B cell (primary cell): ENCODE measurements around the gene FERMT3. TPM values are rescaled to one million over a fixed set of nuclear protein-coding genes. Genes with fewer than 3 reads are reported as not detected.

Source experiments
- ATAC-seq: fragments of 200-7000 bp; cut with Tn5 transposase; one replicate; pipeline ENCODE4 v1.10.0; 2021; ENCODE audit warnings: low read depth, mild to moderate bottlenecking, moderate number of reproducible peaks, moderate library complexity
- CTCF ChIA-PET: fragments of 350-600 bp; sonication (Branson Sonifier 250); formaldehyde crosslinking; loops from one replicate; lab custom pipeline; 2021; ENCODE audit warnings: antibody characterized with exemption, inconsistent platforms; lab: Charles Lee
- POLR2A ChIA-PET: fragments of 350-600 bp; sonication (Branson Sonifier 250); formaldehyde crosslinking; loops from one replicate; lab custom pipeline; 2021; ENCODE audit warnings: antibody characterized with exemption; lab: Charles Lee
- DNase-seq: peaks from one replicate; pipeline ENCODE4 v3.0.0; 2013
- H2AFZ ChIP-seq: 2 replicates; pipeline ENCODE4 v1.6.1; 2012; ENCODE audit warnings: mild to moderate bottlenecking, low read depth, low read length; ENCODE audit not compliant: insufficient read depth, poor library complexity, severe bottlenecking
- H3K27ac ChIP-seq, 2 donors: 1 replicate in 1 of 2; 2 replicates in 1 of 2; pipeline ENCODE4 v1.5.1; 2012 to 2013; ENCODE audit warnings: low read length in 2 of 2, mild to moderate bottlenecking in 2 of 2, moderate library complexity in 1 of 2
- H3K27me3 ChIP-seq, 4 experiments: fragments of 200-600 bp in 1 of 4; sonication (generic) in 1 of 4; replicated peaks in 1 of 4; 1 replicate in 2 of 4; 2 replicates in 2 of 4; pipeline versions ENCODE4 v1.6.1 to v1.7.0; 2013 to 2016; ENCODE audit warnings: low read length in 3 of 4, mild to moderate bottlenecking in 2 of 4, mixed read lengths in 1 of 4, moderate library complexity in 1 of 4; ENCODE audit not compliant: insufficient read depth in 4 of 4, control insufficient read depth in 3 of 4; ENCODE audit errors: control extremely low read depth in 1 of 4
- H3K36me3 ChIP-seq, 2 experiments: replicated peaks in 1 of 2; 1 replicate in 1 of 2; 2 replicates in 1 of 2; pipeline versions ENCODE4 v1.6.1 to v1.7.1; 2013; ENCODE audit warnings: low read length in 1 of 2; ENCODE audit not compliant: insufficient read depth in 2 of 2, control insufficient read depth in 1 of 2; ENCODE audit errors: control extremely low read depth in 1 of 2, extremely low read depth in 1 of 2
- H3K4me1 ChIP-seq, 2 donors: fragments of 200-600 bp in 1 of 2; sonication (generic) in 1 of 2; 1 replicate in 1 of 2; 2 replicates in 1 of 2; pipeline versions ENCODE4 v1.5.1 to v1.6.1; 2013 to 2017; ENCODE audit warnings: low read length in 2 of 2; ENCODE audit not compliant: control insufficient read depth in 2 of 2, insufficient read depth in 2 of 2
- H3K4me2 ChIP-seq: replicated peaks from 2 replicates; pipeline ENCODE3; 2012; ENCODE audit warnings: mild to moderate bottlenecking, low read depth, low read length; ENCODE audit not compliant: poor library complexity, severe bottlenecking
- H3K4me3 ChIP-seq, 5 experiments: fragments of 200-600 bp in 1 of 5; sonication (generic) in 1 of 5; 1 replicate in 3 of 5; 2 replicates in 2 of 5; pipeline versions ENCODE4 v1.5.1 to v1.7.0; 2011 to 2016; ENCODE audit warnings: low read length in 4 of 5, mild to moderate bottlenecking in 4 of 5, low read depth in 2 of 5, control low read depth in 1 of 5, moderate library complexity in 1 of 5; ENCODE audit not compliant: insufficient read depth in 1 of 5; ENCODE audit errors: control extremely low read depth in 1 of 5, extremely low read depth in 1 of 5
- H3K79me2 ChIP-seq: fragments of 200-600 bp; sonication (generic); one replicate; pipeline ENCODE4 v1.6.0; 2016; ENCODE audit warnings: low read length; ENCODE audit not compliant: control insufficient read depth, insufficient read depth
- H3K9ac ChIP-seq: fragments of 200-600 bp; sonication (generic); 2 replicates; pipeline ENCODE4 v1.6.1; 2017; ENCODE audit warnings: mild to moderate bottlenecking, low read length, moderate library complexity
- H3K9me3 ChIP-seq, 3 donors: one replicate each; pipeline versions ENCODE4 v1.6.1 to v1.7.1; 2013; ENCODE audit warnings: low read length in 2 of 3; ENCODE audit not compliant: control insufficient read depth in 2 of 3, insufficient read depth in 1 of 3; ENCODE audit errors: control extremely low read depth in 1 of 3
- H4K20me1 ChIP-seq: 2 replicates; pipeline ENCODE4 v1.6.0; 2012; ENCODE audit warnings: mild to moderate bottlenecking, low read length; ENCODE audit not compliant: insufficient read depth, control insufficient read depth, poor library complexity, severe bottlenecking
- H3K27ac Mint-ChIP-seq: one replicate; pipeline ENCODE4 v1.8.0; 2021; ENCODE audit warnings: mixed read lengths
- H3K27me3 Mint-ChIP-seq: one replicate; pipeline ENCODE4 v1.8.0; 2021; ENCODE audit warnings: mixed read lengths
- H3K4me1 Mint-ChIP-seq: one replicate; pipeline ENCODE4 v1.8.0; 2021; ENCODE audit warnings: mixed read lengths
- H3K4me3 Mint-ChIP-seq: one replicate; pipeline ENCODE4 v1.8.0; 2021; ENCODE audit warnings: mixed read lengths
- H3K9me3 Mint-ChIP-seq: one replicate; pipeline ENCODE4 v1.8.0; 2022; ENCODE audit warnings: mixed read lengths; ENCODE audit not compliant: insufficient read depth
- CTCF ChIP-seq: fragments of 200-600 bp; IDR thresholded peaks from one replicate; pipeline ENCODE4 v1.8.0; 2022; ENCODE audit warnings: antibody characterized with exemption, mild to moderate bottlenecking
- EZH2 ChIP-seq: IDR thresholded peaks from 2 replicates; pipeline ENCODE4 v1.6.1; 2012; ENCODE audit warnings: borderline replicate concordance, low read depth, mild to moderate bottlenecking, moderate library complexity, low read length; ENCODE audit not compliant: insufficient read depth, poor library complexity, severe bottlenecking
- WGBS: methylation state at CpG from one replicate; pipeline ENCODE4 v1.1.5; 2013; ENCODE audit warnings: missing lambda C conversion rate; ENCODE audit not compliant: insufficient coverage; 5-methylcytosine and 5-hydroxymethylcytosine counted together
- intact Hi-C: fragments of 100-400 bp; cut with micrococcal nuclease; formaldehyde crosslinking; loops from one replicate; pipeline ENCODE4 v1.10.0; 2022
- polyA plus RNA-seq: library from polyadenylated mRNA; depleted of rRNA; stranded (reverse); fragments of >200 nt; gene quantifications from 2 replicates; pipeline ENCODE4 v1.2.3, GENCODE V29; 2012
- total RNA-seq, 2 donors: library from RNA; stranded (reverse); fragments of 120-200 nt in 1 of 2; gene quantifications; 1 replicate in 1 of 2; 2 replicates in 1 of 2; pipeline versions ENCODE4 v1.2.3 to v1.2.4, GENCODE V29; 2013 to 2022

The FERMT3 gene
- total and polyA plus RNA-seq, 2 donors (not counting 1 experiment from before 2014, with no cell fraction given), result 96.2 to 170 TPM

GRCh38 chr11:64258356-64258755, 51.8 kb downstream of the FERMT3 start:
- ChIA-PET CTCF (interaction anchor here (1.1 kb wide), 1 partner anchor 9 kb away, joined by 3 read pairs; no protein-coding TSS in a partner anchor), POLR2A (interaction anchor here (0.7 kb wide), 1 partner anchor 520 kb away, joined by 3 read pairs; no protein-coding TSS in a partner anchor)
- H3K27ac Mint-ChIP-seq, result no peak overlapping the region
- Histone ChIP-seq H4K20me1 (no peaks in the 10 kb centered on the region), H2AFZ (no peak overlapping the region), H3K9ac (no peak overlapping the region), H3K27ac (no peak overlapping the region), H3K4me3 (no peak overlapping the region), H3K4me2 (no peak overlapping the region), H3K9me3 (no peaks in the 10 kb centered on the region), H3K79me2 (no peaks in the 10 kb centered on the region), H3K27me3 (no peaks in the 10 kb centered on the region), H3K4me1 (no peaks in the 10 kb centered on the region), H3K36me3 (no peaks in the 10 kb centered on the region)
- WGBS, result 97% methylated on average over 24 of the region's 24 CpGs
- TF ChIP-seq CTCF, result no peak
- TF ChIP-seq EZH2, result no peak
- no peak overlapping the region for H3K4me3 Mint-ChIP-seq
- peaks cover under 1% of the 10 kb centered on the region for H3K4me1 Mint-ChIP-seq
- intact Hi-C loops, result no loop called here
- ATAC-seq, result no peak
- no peaks in the 10 kb centered on the region for H3K9me3 Mint-ChIP-seq
- no peaks in the 10 kb centered on the region for H3K27me3 Mint-ChIP-seq
- DNase-seq, result no peak

- 95% methylated on average over 32 of the region's 32 CpGs for WGBS
- no peaks in the 10 kb centered on the region for H3K27me3 ChIP-seq
- H3K36me3 ChIP-seq, result no peaks in the 10 kb centered on the region
- DNase-seq (no peak), ATAC-seq (no peak)
- TF ChIP-seq CTCF (no peak), EZH2 (no peak)
- Mint-ChIP-seq H3K4me3 (no peak overlapping the region), H3K9me3 (no peaks in the 10 kb centered on the region), H3K27me3 (no peaks in the 10 kb centered on the region), H3K4me1 (no peaks in the 10 kb centered on the region), H3K27ac (no peak overlapping the region)
- POLR2A ChIA-PET, result interaction anchor here (0.6 kb wide), 1 partner anchor 68 kb away, joined by 4 read pairs; no protein-coding TSS in a partner anchor
- no peak overlapping the region for H3K4me2 ChIP-seq
- CTCF ChIA-PET, result interaction anchor here (0.6 kb wide), 1 partner anchor 10 kb away, joined by 3 read pairs; no protein-coding TSS in a partner anchor
- no peak overlapping the region for H3K27ac ChIP-seq
- H3K79me2 ChIP-seq, result no peaks in the 10 kb centered on the region
- H3K9ac ChIP-seq, result no peak overlapping the region
- no peaks in the 10 kb centered on the region for H3K4me1 ChIP-seq
- H4K20me1 ChIP-seq, result no peaks in the 10 kb centered on the region
- intact Hi-C loops, result no loop called here
- no peaks in the 10 kb centered on the region for H3K9me3 ChIP-seq
- H2AFZ ChIP-seq, result no peak overlapping the region
- H3K4me3 ChIP-seq, result no peak overlapping the region
Measured at GRCh38 chr11:64258946-64259532, 52.5 kb downstream of the FERMT3 start.
